ENCODE results near the gene CADM2.

Gene CADM2

GRCh38 chr3:85316252-85316651 is 357.5 kb downstream of the CADM2 start:
- no peaks in the 10 kb centered on the region for H3K4me1 ChIP-seq (ENCODE audit: control insufficient read depth, low read length)
- H3K4me3 ChIP-seq (ENCODE audit: low read length), result no peak overlapping the region
- TF ChIP-seq EZH2phosphoT487 (IDR thresholded peaks at IDR 0.05; ENCODE audit: borderline replicate concordance, low read length), result no peak
- no peak for TF ChIP-seq CTCF (IDR thresholded peaks at IDR 0.05; ENCODE audit: low read depth, low read length, poor library complexity, severe bottlenecking)
- H3K79me2 ChIP-seq (ENCODE audit: control insufficient read depth, low read length), result no peaks in the 10 kb centered on the region
- H3K4me2 ChIP-seq (ENCODE audit: low read length), result no peak overlapping the region
- no peaks in the 10 kb centered on the region for H4K20me1 ChIP-seq (ENCODE audit: control insufficient read depth, insufficient read depth, low read depth, low read length)
- no peaks in the 10 kb centered on the region for H3K36me3 ChIP-seq (ENCODE audit: control insufficient read depth, low read length)
- no peak overlapping the region for H3K27ac ChIP-seq (ENCODE audit: low read depth, low read length)
- no peaks in the 10 kb centered on the region for H3K9me2 ChIP-seq (replicated peaks; ENCODE audit: control insufficient read depth, low read length)
- no peaks in the 10 kb centered on the region for H3F3A ChIP-seq (ENCODE audit: control insufficient read depth, insufficient read depth)
- no peaks in the 10 kb centered on the region for H3K9me3 ChIP-seq (ENCODE audit: control insufficient read depth, insufficient read depth, low read length)
- H3K27me3 ChIP-seq (ENCODE audit: control insufficient read depth, low read length), result no peaks in the 10 kb centered on the region

- H3K4me1 ChIP-seq (ENCODE audit: control insufficient read depth, low read length), result no peaks in the 10 kb centered on the region
- H3K4me3 ChIP-seq (ENCODE audit: low read length), result no peak overlapping the region
- no peaks in the 10 kb centered on the region for H3K9me2 ChIP-seq (replicated peaks; ENCODE audit: control insufficient read depth, low read length)
- H3K36me3 ChIP-seq (ENCODE audit: control insufficient read depth, low read length), result no peaks in the 10 kb centered on the region
- no peaks in the 10 kb centered on the region for H3K27me3 ChIP-seq (ENCODE audit: control insufficient read depth, low read length)
- no peak for TF ChIP-seq EZH2phosphoT487 (IDR thresholded peaks at IDR 0.05; ENCODE audit: borderline replicate concordance, low read length)
- TF ChIP-seq CTCF (IDR thresholded peaks at IDR 0.05; ENCODE audit: low read depth, low read length, poor library complexity, severe bottlenecking), result no peak
- H3K79me2 ChIP-seq (ENCODE audit: control insufficient read depth, low read length), result no peaks in the 10 kb centered on the region
- H4K20me1 ChIP-seq (ENCODE audit: control insufficient read depth, insufficient read depth, low read depth, low read length), result no peaks in the 10 kb centered on the region
- no peak overlapping the region for H3K27ac ChIP-seq (ENCODE audit: low read depth, low read length)
- no peaks in the 10 kb centered on the region for H3K9me3 ChIP-seq (ENCODE audit: control insufficient read depth, insufficient read depth, low read length)
- H3K4me2 ChIP-seq (ENCODE audit: low read length), result no peak overlapping the region
- H3F3A ChIP-seq (ENCODE audit: control insufficient read depth, insufficient read depth), result no peaks in the 10 kb centered on the region
These were observed 363.1 kb downstream of the CADM2 start for GRCh38 chr3:85321892-85322291.

GRCh38 chr3:85330071-85330470 is 371.3 kb downstream of the CADM2 start:
- Histone ChIP-seq H3K4me2 (ENCODE audit: low read length) (no peak overlapping the region), H3K27me3 (ENCODE audit: control insufficient read depth, low read length) (no peaks in the 10 kb centered on the region), H3K27ac (ENCODE audit: low read depth, low read length) (no peak overlapping the region), H3K9me3 (ENCODE audit: control insufficient read depth, insufficient read depth, low read length) (no peaks in the 10 kb centered on the region), H3K4me1 (ENCODE audit: control insufficient read depth, low read length) (no peaks in the 10 kb centered on the region), H3K79me2 (ENCODE audit: control insufficient read depth, low read length) (no peaks in the 10 kb centered on the region), H4K20me1 (ENCODE audit: control insufficient read depth, insufficient read depth, low read depth, low read length) (no peaks in the 10 kb centered on the region), H3K4me3 (ENCODE audit: low read length) (no peak overlapping the region), H3K36me3 (ENCODE audit: control insufficient read depth, low read length) (no peaks in the 10 kb centered on the region), H3F3A (ENCODE audit: control insufficient read depth, insufficient read depth) (no peaks in the 10 kb centered on the region), H3K9me2 (replicated peaks; ENCODE audit: control insufficient read depth, low read length) (no peaks in the 10 kb centered on the region)
- TF ChIP-seq CTCF (IDR thresholded peaks at IDR 0.05; ENCODE audit: low read depth, low read length, poor library complexity, severe bottlenecking) (no peak), EZH2phosphoT487 (IDR thresholded peaks at IDR 0.05; ENCODE audit: borderline replicate concordance, low read length) (no peak)

- Histone ChIP-seq H3K4me3 (ENCODE audit: low read length) (no peak overlapping the region), H3F3A (ENCODE audit: control insufficient read depth, insufficient read depth) (no peaks in the 10 kb centered on the region), H3K27me3 (ENCODE audit: control insufficient read depth, low read length) (no peaks in the 10 kb centered on the region), H3K9me2 (replicated peaks; ENCODE audit: control insufficient read depth, low read length) (no peaks in the 10 kb centered on the region), H3K36me3 (ENCODE audit: control insufficient read depth, low read length) (no peaks in the 10 kb centered on the region), H4K20me1 (ENCODE audit: control insufficient read depth, insufficient read depth, low read depth, low read length) (no peaks in the 10 kb centered on the region), H3K79me2 (ENCODE audit: control insufficient read depth, low read length) (no peaks in the 10 kb centered on the region), H3K4me1 (ENCODE audit: control insufficient read depth, low read length) (no peaks in the 10 kb centered on the region), H3K4me2 (ENCODE audit: low read length) (no peak overlapping the region), H3K9me3 (ENCODE audit: control insufficient read depth, insufficient read depth, low read length) (no peaks in the 10 kb centered on the region), H3K27ac (ENCODE audit: low read depth, low read length) (no peak overlapping the region)
- TF ChIP-seq EZH2phosphoT487 (IDR thresholded peaks at IDR 0.05; ENCODE audit: borderline replicate concordance, low read length), result no peak
- TF ChIP-seq CTCF (IDR thresholded peaks at IDR 0.05; ENCODE audit: low read depth, low read length, poor library complexity, severe bottlenecking), result no peak
These were observed 379.1 kb downstream of the CADM2 start for GRCh38 chr3:85337895-85338294.

Measured in DOHH2 (cell line).